Measurements from ENCODE around the gene SPHKAP.

DNA sequence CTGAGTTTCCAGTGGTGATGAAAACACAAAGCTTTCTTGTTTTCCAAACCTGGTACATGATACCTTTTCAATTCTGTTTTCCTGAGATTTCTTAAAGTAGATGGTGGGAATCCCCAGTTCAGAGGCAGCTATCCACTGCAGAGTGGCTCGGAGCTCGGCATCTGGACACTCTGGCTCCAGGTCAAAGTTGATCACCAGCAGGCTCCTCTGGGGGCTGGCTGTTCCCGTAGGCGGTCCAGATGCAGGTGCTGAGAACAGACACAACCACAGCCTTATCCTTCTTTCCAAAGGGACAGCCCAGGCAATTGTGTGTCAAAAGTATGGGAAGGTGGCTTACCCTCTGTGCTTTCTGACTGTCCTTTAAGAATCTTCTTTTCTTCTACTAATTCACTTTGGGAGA is 190.6 kb downstream of the SPHKAP start:
- TF ChIP-seq, protein P1, sequence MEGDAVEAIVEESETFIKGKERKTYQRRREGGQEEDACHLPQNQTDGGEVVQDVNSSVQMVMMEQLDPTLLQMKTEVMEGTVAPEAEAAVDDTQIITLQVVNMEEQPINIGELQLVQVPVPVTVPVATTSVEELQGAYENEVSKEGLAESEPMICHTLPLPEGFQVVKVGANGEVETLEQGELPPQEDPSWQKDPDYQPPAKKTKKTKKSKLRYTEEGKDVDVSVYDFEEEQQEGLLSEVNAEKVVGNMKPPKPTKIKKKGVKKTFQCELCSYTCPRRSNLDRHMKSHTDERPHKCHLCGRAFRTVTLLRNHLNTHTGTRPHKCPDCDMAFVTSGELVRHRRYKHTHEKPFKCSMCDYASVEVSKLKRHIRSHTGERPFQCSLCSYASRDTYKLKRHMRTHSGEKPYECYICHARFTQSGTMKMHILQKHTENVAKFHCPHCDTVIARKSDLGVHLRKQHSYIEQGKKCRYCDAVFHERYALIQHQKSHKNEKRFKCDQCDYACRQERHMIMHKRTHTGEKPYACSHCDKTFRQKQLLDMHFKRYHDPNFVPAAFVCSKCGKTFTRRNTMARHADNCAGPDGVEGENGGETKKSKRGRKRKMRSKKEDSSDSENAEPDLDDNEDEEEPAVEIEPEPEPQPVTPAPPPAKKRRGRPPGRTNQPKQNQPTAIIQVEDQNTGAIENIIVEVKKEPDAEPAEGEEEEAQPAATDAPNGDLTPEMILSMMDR (IDR thresholded peaks at IDR 0.05) = no peak
- TF ChIP-seq POLR2AphosphoS5 (IDR thresholded peaks at IDR 0.05) = no peak
- TF ChIP-seq POLR2A (IDR thresholded peaks at IDR 0.05) = no peak
